Esophagus squamous epithelium (tissue), 4 donors: Measurements from ENCODE around the gene LRP4.

ENCODE experiments used
- POLR2A ChIP-seq, 4 donors: fragments of 450-650 bp; IDR thresholded peaks; one replicate each; pipeline ENCODE4 v1.6.1; 2017; ENCODE audit warnings: antibody characterized with exemption in 4 of 4, mild to moderate bottlenecking in 4 of 4, moderate library complexity in 3 of 4
- TF ChIP-seq, protein P1 (sequence below), 6 experiments: fragments of 450-650 bp in 4 of 6; fragments of 200-600 bp in 2 of 6; sonication (generic) in 2 of 6; IDR thresholded peaks; one replicate each; pipeline ENCODE4 v1.5.1; 2016 to 2019; ENCODE audit warnings: antibody characterized with exemption in 6 of 6, mild to moderate bottlenecking in 4 of 6, moderate library complexity in 4 of 6

DNA sequence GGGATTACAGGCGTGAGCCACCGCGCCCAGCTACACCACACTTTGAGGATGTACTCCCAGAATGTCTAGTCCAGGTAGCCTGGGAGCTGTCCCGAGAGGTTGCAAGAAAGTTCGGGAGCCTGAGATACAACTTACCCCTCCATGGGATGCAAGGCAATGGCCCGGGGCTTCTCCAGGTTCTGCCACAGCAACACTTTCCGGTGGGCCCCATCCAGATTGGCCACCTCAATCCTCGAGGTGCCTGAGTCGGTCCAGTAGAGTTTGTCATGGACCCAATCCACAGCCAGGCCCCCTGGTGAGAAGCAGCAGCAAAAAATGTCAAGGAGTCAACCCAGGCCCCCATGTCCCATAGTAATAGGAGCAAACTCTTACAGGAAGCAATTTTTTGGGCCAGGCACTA lies 25.5 kb downstream of the LRP4 start:
- TF ChIP-seq, protein P1, sequence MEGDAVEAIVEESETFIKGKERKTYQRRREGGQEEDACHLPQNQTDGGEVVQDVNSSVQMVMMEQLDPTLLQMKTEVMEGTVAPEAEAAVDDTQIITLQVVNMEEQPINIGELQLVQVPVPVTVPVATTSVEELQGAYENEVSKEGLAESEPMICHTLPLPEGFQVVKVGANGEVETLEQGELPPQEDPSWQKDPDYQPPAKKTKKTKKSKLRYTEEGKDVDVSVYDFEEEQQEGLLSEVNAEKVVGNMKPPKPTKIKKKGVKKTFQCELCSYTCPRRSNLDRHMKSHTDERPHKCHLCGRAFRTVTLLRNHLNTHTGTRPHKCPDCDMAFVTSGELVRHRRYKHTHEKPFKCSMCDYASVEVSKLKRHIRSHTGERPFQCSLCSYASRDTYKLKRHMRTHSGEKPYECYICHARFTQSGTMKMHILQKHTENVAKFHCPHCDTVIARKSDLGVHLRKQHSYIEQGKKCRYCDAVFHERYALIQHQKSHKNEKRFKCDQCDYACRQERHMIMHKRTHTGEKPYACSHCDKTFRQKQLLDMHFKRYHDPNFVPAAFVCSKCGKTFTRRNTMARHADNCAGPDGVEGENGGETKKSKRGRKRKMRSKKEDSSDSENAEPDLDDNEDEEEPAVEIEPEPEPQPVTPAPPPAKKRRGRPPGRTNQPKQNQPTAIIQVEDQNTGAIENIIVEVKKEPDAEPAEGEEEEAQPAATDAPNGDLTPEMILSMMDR (IDR thresholded peaks at IDR 0.05) = no peak
- TF ChIP-seq POLR2A (IDR thresholded peaks at IDR 0.05) = no peak
